Esophagus muscularis mucosa (tissue), 4 donors: Measurements from ENCODE around the gene CHD2.
A peak's percentile ranks its signal among the peaks of the same experiment; 100 is the strongest.

ENCODE experiments used
- CTCF ChIP-seq, 3 experiments: fragments of 200-600 bp in 2 of 3; fragments of 450-650 bp in 1 of 3; sonication (generic) in 2 of 3; IDR thresholded peaks; one replicate each; pipeline ENCODE4 v1.5.1; 2017 to 2019; ENCODE audit warnings: antibody characterized with exemption in 3 of 3, mild to moderate bottlenecking in 2 of 3, moderate library complexity in 1 of 3
- EP300 ChIP-seq: sonication (generic); formaldehyde crosslinking; IDR thresholded peaks from one replicate; pipeline ENCODE4 v1.6.1; 2017; ENCODE audit warnings: antibody characterized with exemption
- POLR2A ChIP-seq: fragments of 450-650 bp; IDR thresholded peaks from one replicate; pipeline ENCODE4 v1.6.1; 2017; ENCODE audit warnings: antibody characterized with exemption, moderate library complexity, mild to moderate bottlenecking, low read depth
- POLR2AphosphoS5 ChIP-seq, 2 donors: sonication (generic); formaldehyde crosslinking; IDR thresholded peaks; one replicate each; pipeline ENCODE4 v1.6.1; 2017; ENCODE audit warnings: antibody characterized with exemption in 2 of 2

- no peak for TF ChIP-seq CTCF (IDR thresholded peaks at IDR 0.05)
- peak; percentile 68 to 77 for TF ChIP-seq POLR2AphosphoS5 (IDR thresholded peaks at IDR 0.05)
- peak; percentile 89 for TF ChIP-seq EP300
- no peak for TF ChIP-seq POLR2A
These were observed 166.1 kb downstream of the CHD2 start for GRCh38 chr15:93066224-93066681.
